SHP77 treated with DMSO at 0.1 percent for 48 hours (cell line): ENCODE results near the gene RSU1.

Experiments
- DNase-seq: peaks from one replicate; lab custom pipeline; 2025; lab: John Stamatoyannopoulos, UW

RSU1 gene

GRCh38 chr10:16822027-16822426 lies 4.8 kb upstream of the RSU1 start:
- no peak for DNase-seq

GRCh38 chr10:16820421-16820820 lies 3.2 kb upstream of the RSU1 start:
- DNase-seq: no peak

- no peak for DNase-seq
Observed at GRCh38 chr10:16820018-16820417, 2.8 kb upstream of the RSU1 start.

- no peak for DNase-seq
Observed at GRCh38 chr10:16819436-16819835, 2.2 kb upstream of the RSU1 start.

GRCh38 chr10:16819026-16819425 lies 1.8 kb upstream of the RSU1 start:
- no peak for DNase-seq

- no peak for DNase-seq
Observed at GRCh38 chr10:16816830-16817124, 447 bp downstream of the RSU1 start.

GRCh38 chr10:16816171-16816570 lies 1.1 kb downstream of the RSU1 start:
- no peak for DNase-seq

- no peak for DNase-seq
Observed at GRCh38 chr10:16814012-16814411, 3.2 kb downstream of the RSU1 start.

- DNase-seq: no peak
Observed at GRCh38 chr10:16812676-16813075, 4.5 kb downstream of the RSU1 start.

GRCh38 chr10:16811765-16812164 lies 5.5 kb downstream of the RSU1 start:
- no peak for DNase-seq

- no peak for DNase-seq
Observed at GRCh38 chr10:16811292-16811691, 5.9 kb downstream of the RSU1 start.

GRCh38 chr10:16809074-16809718 lies 8.0 kb downstream of the RSU1 start:
- DNase-seq: no peak

- no peak for DNase-seq
Observed at GRCh38 chr10:16804123-16804522, 13.1 kb downstream of the RSU1 start.

- DNase-seq: no peak
Observed at GRCh38 chr10:16803464-16803863, 13.8 kb downstream of the RSU1 start.

- no peak for DNase-seq
Observed at GRCh38 chr10:16799621-16800020, 17.6 kb downstream of the RSU1 start.

- DNase-seq: no peak
Observed at GRCh38 chr10:16798571-16798970, 18.7 kb downstream of the RSU1 start.

GRCh38 chr10:16795410-16796073 lies 21.7 kb downstream of the RSU1 start:
- no peak for DNase-seq

GRCh38 chr10:16794005-16794404 lies 23.2 kb downstream of the RSU1 start:
- no peak for DNase-seq

- no peak for DNase-seq
Observed at GRCh38 chr10:16792675-16793074, 24.5 kb downstream of the RSU1 start.

- no peak for DNase-seq
Observed at GRCh38 chr10:16789765-16790164, 27.5 kb downstream of the RSU1 start.

GRCh38 chr10:16789261-16789660 lies 28.0 kb downstream of the RSU1 start:
- no peak for DNase-seq

GRCh38 chr10:16788778-16789177 lies 28.4 kb downstream of the RSU1 start:
- DNase-seq: no peak

- DNase-seq: no peak
Observed at GRCh38 chr10:16788125-16788524, 29.1 kb downstream of the RSU1 start.

- no peak for DNase-seq
Observed at GRCh38 chr10:16787361-16787791, 29.8 kb downstream of the RSU1 start.
